GM13977 (cell line): Measurements from ENCODE around the gene GALNT15.

Experiments
- DNase-seq: peaks from one replicate; pipeline ENCODE4 v3.0.0; 2012; ENCODE audit warnings: low spot score
- in situ Hi-C: fragments of 300-500 bp; cut with MboI; formaldehyde crosslinking; loops from one replicate; pipeline ENCODE4 v1.12.0; 2022; ENCODE audit warnings: low sequenced_read_pairs, low pct_unique_long_range_greater_than_20kb, mixed read lengths, inconsistent platforms; ENCODE audit not compliant: unreplicated experiment
- TF ChIP-seq, protein P1 (sequence below): IDR thresholded peaks from 2 replicates; pipeline ENCODE4 v1.5.1; 2012; ENCODE audit warnings: mild to moderate bottlenecking, control low read depth; ENCODE audit not compliant: insufficient read depth; ENCODE audit errors: extremely low read depth, missing control alignments

GALNT15 gene, protein sequence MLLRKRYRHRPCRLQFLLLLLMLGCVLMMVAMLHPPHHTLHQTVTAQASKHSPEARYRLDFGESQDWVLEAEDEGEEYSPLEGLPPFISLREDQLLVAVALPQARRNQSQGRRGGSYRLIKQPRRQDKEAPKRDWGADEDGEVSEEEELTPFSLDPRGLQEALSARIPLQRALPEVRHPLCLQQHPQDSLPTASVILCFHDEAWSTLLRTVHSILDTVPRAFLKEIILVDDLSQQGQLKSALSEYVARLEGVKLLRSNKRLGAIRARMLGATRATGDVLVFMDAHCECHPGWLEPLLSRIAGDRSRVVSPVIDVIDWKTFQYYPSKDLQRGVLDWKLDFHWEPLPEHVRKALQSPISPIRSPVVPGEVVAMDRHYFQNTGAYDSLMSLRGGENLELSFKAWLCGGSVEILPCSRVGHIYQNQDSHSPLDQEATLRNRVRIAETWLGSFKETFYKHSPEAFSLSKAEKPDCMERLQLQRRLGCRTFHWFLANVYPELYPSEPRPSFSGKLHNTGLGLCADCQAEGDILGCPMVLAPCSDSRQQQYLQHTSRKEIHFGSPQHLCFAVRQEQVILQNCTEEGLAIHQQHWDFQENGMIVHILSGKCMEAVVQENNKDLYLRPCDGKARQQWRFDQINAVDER

DNA sequence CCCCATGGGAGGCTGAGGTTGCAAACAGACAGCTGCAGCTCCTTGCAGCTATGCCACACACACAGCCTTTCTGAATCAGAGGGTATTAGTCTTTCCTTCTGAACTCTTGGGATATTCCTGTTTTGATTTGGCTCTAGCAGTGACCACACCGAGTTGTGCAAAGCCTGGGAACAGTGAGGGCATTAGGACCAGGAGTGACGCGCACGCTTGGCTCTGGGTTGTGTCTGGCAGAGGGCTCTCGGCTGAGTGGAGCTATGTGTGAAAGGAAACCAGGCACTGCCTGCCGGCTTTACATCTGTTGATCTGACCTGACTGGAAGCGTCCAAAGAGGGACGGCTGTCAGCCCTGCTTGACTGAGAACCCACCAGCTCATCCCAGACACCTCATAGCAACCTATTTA, at the start of gene GALNT15:
GALNT15 (plus strand) TSS at position 292 of the 400 bp plus-strand sequence. CDS start 472 bp downstream, outside the sequence.
- in situ Hi-C loops: no loop called here
- DNase-seq: no peak
- TF ChIP-seq, protein P1, sequence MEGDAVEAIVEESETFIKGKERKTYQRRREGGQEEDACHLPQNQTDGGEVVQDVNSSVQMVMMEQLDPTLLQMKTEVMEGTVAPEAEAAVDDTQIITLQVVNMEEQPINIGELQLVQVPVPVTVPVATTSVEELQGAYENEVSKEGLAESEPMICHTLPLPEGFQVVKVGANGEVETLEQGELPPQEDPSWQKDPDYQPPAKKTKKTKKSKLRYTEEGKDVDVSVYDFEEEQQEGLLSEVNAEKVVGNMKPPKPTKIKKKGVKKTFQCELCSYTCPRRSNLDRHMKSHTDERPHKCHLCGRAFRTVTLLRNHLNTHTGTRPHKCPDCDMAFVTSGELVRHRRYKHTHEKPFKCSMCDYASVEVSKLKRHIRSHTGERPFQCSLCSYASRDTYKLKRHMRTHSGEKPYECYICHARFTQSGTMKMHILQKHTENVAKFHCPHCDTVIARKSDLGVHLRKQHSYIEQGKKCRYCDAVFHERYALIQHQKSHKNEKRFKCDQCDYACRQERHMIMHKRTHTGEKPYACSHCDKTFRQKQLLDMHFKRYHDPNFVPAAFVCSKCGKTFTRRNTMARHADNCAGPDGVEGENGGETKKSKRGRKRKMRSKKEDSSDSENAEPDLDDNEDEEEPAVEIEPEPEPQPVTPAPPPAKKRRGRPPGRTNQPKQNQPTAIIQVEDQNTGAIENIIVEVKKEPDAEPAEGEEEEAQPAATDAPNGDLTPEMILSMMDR: no peak

DNA sequence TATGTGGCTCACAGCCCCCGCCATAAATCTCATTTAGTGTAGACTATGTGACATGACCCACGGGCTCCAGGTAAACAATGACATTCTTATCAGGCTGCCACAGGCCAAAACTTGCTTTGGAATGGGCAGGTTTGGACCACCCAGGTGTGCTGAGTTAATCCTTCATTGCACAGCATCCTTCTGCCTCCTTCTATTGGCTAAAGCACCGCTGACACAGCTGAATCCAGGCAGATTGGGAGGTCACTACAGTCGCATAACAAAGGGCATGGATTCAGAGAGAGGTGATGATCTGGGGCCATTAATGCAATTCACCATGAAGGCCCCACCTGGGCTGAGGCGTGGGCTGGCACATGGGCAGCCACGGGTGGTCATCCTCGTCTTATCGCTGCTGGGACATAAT, 47.8 kb upstream of the GALNT15 start:
- DNase-seq: no peak
- in situ Hi-C loops: no loop called here

DNA sequence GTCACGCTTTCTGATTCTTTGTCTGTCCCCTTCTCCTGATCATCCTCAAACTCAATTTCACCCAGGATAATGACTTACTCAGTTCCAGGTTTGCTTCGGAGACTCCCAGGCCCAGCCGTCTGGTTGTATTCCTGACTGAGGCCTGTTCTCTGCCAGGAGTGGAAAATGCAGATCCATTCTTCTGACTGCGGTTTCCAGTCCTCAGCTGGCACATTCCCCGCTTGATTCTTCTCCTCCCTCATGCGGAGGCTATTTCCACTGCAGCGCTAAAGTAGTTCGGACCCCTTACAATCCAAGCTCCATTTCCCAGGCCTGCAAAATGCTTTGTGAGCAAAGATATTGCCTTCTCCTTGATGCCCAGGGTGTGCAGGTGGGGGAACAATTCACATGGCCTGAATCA, 47.2 kb upstream of the GALNT15 start:
- TF ChIP-seq, protein P1: no peak
- in situ Hi-C loops: no loop called here
- DNase-seq: no peak

More for the DNA sequence above, 47.8 kb upstream of the GALNT15 start:
- TF ChIP-seq, protein P1: no peak

DNA sequence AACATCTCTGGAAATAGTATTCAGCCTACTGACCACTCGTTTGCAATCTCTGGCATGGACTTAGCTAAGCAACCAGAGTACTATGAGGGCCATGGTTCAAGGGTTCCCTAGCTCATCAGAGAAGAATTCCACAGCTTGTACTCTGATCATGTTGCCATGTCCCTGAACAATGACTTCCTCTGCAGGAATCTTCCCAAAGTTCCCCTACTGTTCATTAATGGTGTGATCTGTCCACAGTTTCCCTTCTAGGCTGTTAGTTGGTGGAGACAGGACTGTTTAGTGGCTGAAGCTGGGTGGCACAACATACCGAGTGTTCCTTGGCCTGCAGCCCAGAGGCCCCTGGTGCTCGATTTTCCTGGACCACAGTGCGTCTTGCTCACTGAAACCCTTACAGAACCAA, 44.4 kb upstream of the GALNT15 start:
- TF ChIP-seq, protein P1: no peak
- in situ Hi-C loops: no loop called here
- no peak for DNase-seq

DNA sequence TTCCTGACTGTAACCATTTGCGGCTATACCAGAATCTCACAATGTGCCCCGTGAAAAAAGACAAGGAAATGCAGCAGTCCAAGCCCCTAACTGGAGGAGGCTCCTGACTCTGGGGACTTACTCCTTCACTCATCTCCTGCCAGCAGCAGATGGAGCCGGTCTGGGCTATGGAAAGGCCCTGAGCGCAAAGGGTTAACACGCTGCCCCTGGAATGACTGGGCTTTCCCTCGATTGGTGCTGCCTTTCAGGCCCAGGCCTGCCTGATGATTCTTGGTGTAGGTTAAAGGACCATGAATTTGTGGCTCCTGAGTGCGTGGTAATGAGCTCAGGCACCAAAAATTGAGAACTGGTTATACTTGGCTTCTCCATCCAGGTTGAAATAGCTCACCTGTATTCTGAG, 42.3 kb upstream of the GALNT15 start:
- TF ChIP-seq, protein P1: no peak
- no peak for DNase-seq
- in situ Hi-C loops: no loop called here

DNA sequence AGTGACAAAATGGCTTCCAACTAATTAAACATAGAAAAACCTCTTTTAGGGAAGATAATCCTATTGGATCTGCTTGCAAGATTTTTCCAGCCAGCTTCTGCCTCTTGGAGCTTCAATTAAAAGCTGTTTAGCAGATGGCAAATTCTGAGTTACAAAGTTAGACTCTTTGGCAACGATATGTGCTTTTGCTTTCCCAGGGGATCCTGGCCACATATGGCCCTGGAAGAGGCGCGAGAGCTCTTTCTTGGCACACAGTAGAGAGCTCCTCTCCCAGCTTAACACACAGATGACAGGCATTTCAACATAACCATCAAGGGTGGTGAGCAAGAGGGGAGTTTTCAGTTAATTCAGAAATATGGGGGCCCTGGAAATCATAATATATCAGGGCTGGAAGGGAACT, 41.6 kb upstream of the GALNT15 start:
- in situ Hi-C loops: no loop called here
- no peak for DNase-seq
- TF ChIP-seq, protein P1: no peak
